DOHH2 (cell line): ENCODE measurements around the gene REN.

Source experiments
- H3F3A ChIP-seq: fragments of 200-600 bp; sonication (generic), shearing (Covaris generic); 2 replicates; pipeline ENCODE4 v1.6.0; 2016; ENCODE audit warnings: antibody characterized with exemption, mild to moderate bottlenecking; ENCODE audit not compliant: control insufficient read depth, insufficient read depth
- H3K27ac ChIP-seq: fragments of 200-600 bp; sonication (generic); 2 replicates; pipeline ENCODE4 v1.5.1; 2014; ENCODE audit warnings: low read depth, mild to moderate bottlenecking, low read length, moderate library complexity
- H3K27me3 ChIP-seq: fragments of 200-600 bp; sonication (generic); 2 replicates; pipeline ENCODE4 v1.6.1; 2014; ENCODE audit warnings: mild to moderate bottlenecking, low read length, mixed read lengths; ENCODE audit not compliant: control insufficient read depth
- H3K36me3 ChIP-seq: fragments of 200-600 bp; sonication (generic); 2 replicates; pipeline ENCODE4 v1.6.1; 2014; ENCODE audit warnings: mild to moderate bottlenecking, low read length, moderate library complexity, mixed read lengths; ENCODE audit not compliant: control insufficient read depth
- H3K4me1 ChIP-seq: fragments of 200-600 bp; sonication (generic); 2 replicates; pipeline ENCODE4 v1.6.1; 2014; ENCODE audit warnings: mild to moderate bottlenecking, low read length, mixed read lengths; ENCODE audit not compliant: control insufficient read depth
- H3K4me2 ChIP-seq: fragments of 200-600 bp; sonication (generic); 2 replicates; pipeline ENCODE4 v1.6.0; 2014; ENCODE audit warnings: mild to moderate bottlenecking, low read length, moderate library complexity
- H3K4me3 ChIP-seq: fragments of 200-600 bp; sonication (generic); 2 replicates; pipeline ENCODE4 v1.5.1; 2014; ENCODE audit warnings: mild to moderate bottlenecking, low read length, mixed read lengths
- H3K79me2 ChIP-seq: fragments of 200-600 bp; sonication (generic); 2 replicates; pipeline ENCODE4 v1.6.1; 2014; ENCODE audit warnings: mild to moderate bottlenecking, low read length, mixed read lengths; ENCODE audit not compliant: control insufficient read depth
- H3K9me2 ChIP-seq: fragments of 200-600 bp; sonication (generic); replicated peaks from 2 replicates; pipeline ENCODE4 v1.6.1; 2014; ENCODE audit warnings: mild to moderate bottlenecking, low read length, mixed read lengths; ENCODE audit not compliant: control insufficient read depth
- H3K9me3 ChIP-seq: fragments of 200-600 bp; sonication (generic); 2 replicates; pipeline ENCODE4 v1.6.1; 2014; ENCODE audit warnings: antibody characterized with exemption, low read length, mixed read lengths; ENCODE audit not compliant: control insufficient read depth, insufficient read depth
- H4K20me1 ChIP-seq: fragments of 200-600 bp; sonication (generic); 2 replicates; pipeline ENCODE4 v1.6.0; 2014; ENCODE audit warnings: low read depth, mild to moderate bottlenecking, antibody characterized with exemption, low read length, moderate library complexity; ENCODE audit not compliant: control insufficient read depth, insufficient read depth
- EZH2phosphoT487 ChIP-seq: fragments of 200-600 bp; sonication (generic); IDR thresholded peaks from 2 replicates; pipeline ENCODE4 v1.6.1; 2017; ENCODE audit warnings: borderline replicate concordance, mild to moderate bottlenecking, antibody characterized with exemption, low read length, moderate library complexity, mixed read lengths
- TF ChIP-seq, protein P1 (sequence below): fragments of 200-600 bp; sonication (generic); IDR thresholded peaks from one replicate; pipeline ENCODE4 v1.5.1; 2014; ENCODE audit warnings: antibody characterized with exemption, mild to moderate bottlenecking, low read depth, low read length; ENCODE audit not compliant: poor library complexity, severe bottlenecking

Gene REN

DNA sequence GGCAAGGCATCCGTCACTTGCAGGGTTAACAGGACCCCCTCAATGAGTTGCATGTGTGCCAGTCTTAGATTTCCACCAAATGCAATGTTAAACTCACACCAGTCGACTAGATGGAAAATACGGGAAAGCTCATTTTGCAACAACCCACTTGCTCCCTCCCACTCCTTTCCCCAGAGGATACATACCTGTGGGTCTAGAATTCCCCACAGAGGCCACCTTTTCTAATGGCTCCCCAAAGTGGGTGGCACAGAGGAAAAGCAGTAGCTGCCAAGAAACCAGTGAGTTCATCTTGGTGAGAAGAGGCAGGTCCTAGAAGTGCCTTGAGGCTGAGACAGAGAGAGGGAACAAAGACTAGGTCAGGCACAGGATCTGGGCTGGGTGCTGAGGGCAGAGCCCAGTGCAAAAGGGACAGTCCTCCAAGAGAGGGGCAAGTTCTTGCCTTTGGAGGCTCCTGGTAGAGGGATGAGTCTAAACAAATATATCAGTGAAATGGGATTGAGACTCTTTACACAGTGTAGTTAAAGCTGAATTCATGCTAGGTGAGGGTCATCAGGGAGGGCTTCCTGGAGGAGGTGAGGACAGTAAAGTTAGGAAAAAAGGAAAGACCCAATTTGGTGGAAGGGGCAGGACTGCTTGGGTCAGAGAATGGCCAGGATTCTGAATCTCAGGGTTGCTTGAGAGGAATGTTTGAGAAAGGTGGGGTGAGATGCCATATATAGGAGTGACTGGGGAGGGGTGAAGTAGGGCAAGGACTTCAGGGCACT is 26.6 kb upstream of the REN start:
- peaks cover 2% of the 10 kb centered on the region for H3K9me3 ChIP-seq
- H3F3A ChIP-seq, result no peaks in the 10 kb centered on the region
- no peaks in the 10 kb centered on the region for H3K36me3 ChIP-seq
- no peaks in the 10 kb centered on the region for H3K79me2 ChIP-seq
- H4K20me1 ChIP-seq, result no peaks in the 10 kb centered on the region
- no peak overlapping the region for H3K4me2 ChIP-seq
- TF ChIP-seq, protein P1, sequence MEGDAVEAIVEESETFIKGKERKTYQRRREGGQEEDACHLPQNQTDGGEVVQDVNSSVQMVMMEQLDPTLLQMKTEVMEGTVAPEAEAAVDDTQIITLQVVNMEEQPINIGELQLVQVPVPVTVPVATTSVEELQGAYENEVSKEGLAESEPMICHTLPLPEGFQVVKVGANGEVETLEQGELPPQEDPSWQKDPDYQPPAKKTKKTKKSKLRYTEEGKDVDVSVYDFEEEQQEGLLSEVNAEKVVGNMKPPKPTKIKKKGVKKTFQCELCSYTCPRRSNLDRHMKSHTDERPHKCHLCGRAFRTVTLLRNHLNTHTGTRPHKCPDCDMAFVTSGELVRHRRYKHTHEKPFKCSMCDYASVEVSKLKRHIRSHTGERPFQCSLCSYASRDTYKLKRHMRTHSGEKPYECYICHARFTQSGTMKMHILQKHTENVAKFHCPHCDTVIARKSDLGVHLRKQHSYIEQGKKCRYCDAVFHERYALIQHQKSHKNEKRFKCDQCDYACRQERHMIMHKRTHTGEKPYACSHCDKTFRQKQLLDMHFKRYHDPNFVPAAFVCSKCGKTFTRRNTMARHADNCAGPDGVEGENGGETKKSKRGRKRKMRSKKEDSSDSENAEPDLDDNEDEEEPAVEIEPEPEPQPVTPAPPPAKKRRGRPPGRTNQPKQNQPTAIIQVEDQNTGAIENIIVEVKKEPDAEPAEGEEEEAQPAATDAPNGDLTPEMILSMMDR, result no peak
- TF ChIP-seq EZH2phosphoT487, result no peak
- H3K27ac ChIP-seq, result no peak overlapping the region
- H3K9me2 ChIP-seq, result no peaks in the 10 kb centered on the region
- peaks cover 50% of the 10 kb centered on the region for H3K27me3 ChIP-seq
- no peaks in the 10 kb centered on the region for H3K4me1 ChIP-seq
- no peak overlapping the region for H3K4me3 ChIP-seq

- H3K4me1 ChIP-seq, result no peaks in the 10 kb centered on the region
- no peaks in the 10 kb centered on the region for H3F3A ChIP-seq
- TF ChIP-seq EZH2phosphoT487, result no peak
- TF ChIP-seq, protein P1, result no peak
- H3K4me3 ChIP-seq, result no peak overlapping the region
- H3K27ac ChIP-seq, result no peak overlapping the region
- no peaks in the 10 kb centered on the region for H3K36me3 ChIP-seq
- no peaks in the 10 kb centered on the region for H4K20me1 ChIP-seq
- peaks cover 56% of the 10 kb centered on the region for H3K27me3 ChIP-seq
- peaks cover 2% of the 10 kb centered on the region for H3K9me3 ChIP-seq
- no peak overlapping the region for H3K4me2 ChIP-seq
- no peaks in the 10 kb centered on the region for H3K9me2 ChIP-seq
- H3K79me2 ChIP-seq, result no peaks in the 10 kb centered on the region
Observed at GRCh38 chr1:204192046-204192445, 25.9 kb upstream of the REN start.

GRCh38 chr1:204191456-204191855 is 25.3 kb upstream of the REN start:
- H3K27me3 ChIP-seq, result peaks cover 56% of the 10 kb centered on the region

More at GRCh38 chr1:204191456-204191855, 25.3 kb upstream of the REN start:
- Histone ChIP-seq H3K9me2 (no peaks in the 10 kb centered on the region), H3K4me1 (no peaks in the 10 kb centered on the region), H3K4me2 (no peak overlapping the region), H3F3A (no peaks in the 10 kb centered on the region), H3K27ac (no peak overlapping the region), H4K20me1 (no peaks in the 10 kb centered on the region), H3K9me3 (peaks cover 2% of the 10 kb centered on the region), H3K4me3 (no peak overlapping the region), H3K79me2 (no peaks in the 10 kb centered on the region), H3K36me3 (no peaks in the 10 kb centered on the region)
- no peak for TF ChIP-seq EZH2phosphoT487
- TF ChIP-seq, protein P1, result no peak
